Body of pancreas (tissue), 4 donors: ENCODE results near the gene TRAF1. TPM values are rescaled to one million over a fixed set of nuclear protein-coding genes. Genes with fewer than 3 reads are reported as not detected.

Experiments
- ATAC-seq: fragments of 150-250 bp; one replicate; pipeline ENCODE4 v1.9.1; 2016
- DNase-seq, 4 donors: peaks; one replicate each; pipeline ENCODE4 v3.0.0-alpha.2; 2019
- H3K27ac ChIP-seq, 4 donors: fragments of 200-600 bp; sonication (generic); 1 replicate in 3 of 4; 2 replicates in 1 of 4; pipeline versions ENCODE4 v1.5.1 to v1.6.1; 2016 to 2019; ENCODE audit warnings: mild to moderate bottlenecking in 1 of 4, mixed read lengths in 1 of 4, moderate library complexity in 1 of 4
- H3K27me3 ChIP-seq, 2 donors: fragments of 200-600 bp; sonication (generic); one replicate each; pipeline ENCODE4 v1.6.0; 2016; ENCODE audit warnings: mild to moderate bottlenecking in 1 of 2
- H3K36me3 ChIP-seq, 2 donors: fragments of 200-600 bp; sonication (generic); replicated peaks in 1 of 2; 2 replicates each; pipeline ENCODE4 v1.5.1; 2016; ENCODE audit warnings: low read depth in 2 of 2; ENCODE audit not compliant: insufficient read depth in 1 of 2
- H3K4me1 ChIP-seq: fragments of 200-600 bp; sonication (generic); one replicate; pipeline ENCODE4 v1.6.0; 2016
- H3K4me3 ChIP-seq, 2 donors: fragments of 200-600 bp; sonication (generic); 1 replicate in 1 of 2; 2 replicates in 1 of 2; pipeline ENCODE4 v1.5.1; 2016 to 2019
- H3K9me3 ChIP-seq, 3 donors: fragments of 200-600 bp; sonication (generic); 1 replicate in 2 of 3; 2 replicates in 1 of 3; pipeline ENCODE4 v1.5.1; 2016
- CTCF ChIP-seq, 7 experiments: fragments of 450-650 bp in 4 of 7; fragments of 200-600 bp in 3 of 7; sonication (generic) in 3 of 7; IDR thresholded peaks; one replicate each; pipeline ENCODE4 v1.5.1; 2016 to 2019; ENCODE audit warnings: antibody characterized with exemption in 7 of 7
- POLR2A ChIP-seq, 3 donors: fragments of 450-650 bp; IDR thresholded peaks; one replicate each; pipeline ENCODE4 v1.6.1; 2016; ENCODE audit warnings: antibody characterized with exemption in 3 of 3, mild to moderate bottlenecking in 2 of 3
- WGBS, 2 donors: methylation state at CpG; one replicate each; pipeline ENCODE4 v1.1.5; 2017; 5-methylcytosine and 5-hydroxymethylcytosine counted together
- intact Hi-C: fragments of 100-400 bp; cut with DNase I; formaldehyde crosslinking; loops from one replicate; pipeline ENCODE4 v1.15.1; 2023
- total RNA-seq, 2 donors: library from RNA; depleted of rRNA; stranded (reverse); fragments of >200 nt; gene quantifications; one replicate each; pipeline ENCODE4 v1.1.0, GENCODE V29; 2016

The TRAF1 gene
- total RNA-seq, 2 donors from 2014 or later = 4.4 to 8.2 TPM

DNA sequence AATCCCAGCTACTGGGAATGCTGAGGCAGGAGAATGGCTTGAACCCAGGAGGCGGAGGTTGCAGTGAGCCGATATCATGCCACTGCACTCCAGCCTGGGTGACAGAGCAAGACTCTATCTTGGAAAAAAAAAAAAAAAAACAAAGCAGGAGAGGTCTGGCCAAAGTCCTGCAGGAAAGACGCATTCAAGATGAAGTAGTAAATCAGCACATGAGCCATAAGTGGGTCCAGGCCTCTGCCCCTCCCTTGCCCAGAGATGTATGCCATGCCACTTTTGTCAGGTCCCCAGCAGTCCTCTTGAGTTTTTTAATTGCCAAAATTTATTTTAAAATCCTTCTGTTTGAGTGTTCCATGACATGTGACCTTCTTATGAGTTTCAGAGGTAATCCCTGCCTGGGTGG, 41.1 kb downstream of the TRAF1 start:
- DNase-seq (no peak), ATAC-seq (no peak)
- no peak for TF ChIP-seq POLR2A (IDR thresholded peaks at IDR 0.05)
- no peak for TF ChIP-seq CTCF (IDR thresholded peaks at IDR 0.05)
- Histone ChIP-seq H3K9me3 (no peaks in the 10 kb centered on the region), H3K4me3 (no peak overlapping the region), H3K36me3 (no peaks in the 10 kb centered on the region), H3K4me1 (no peaks in the 10 kb centered on the region), H3K27ac (no peak overlapping the region), H3K27me3 (no peaks in the 10 kb centered on the region)
- 53 to 58% methylated on average over 3 of the region's 3 CpGs for WGBS, 2 donors
- intact Hi-C loops = no loop called here

GRCh38 chr9:120883608-120883996, 43.0 kb downstream of the TRAF1 start:
- Histone ChIP-seq H3K27me3 (no peaks in the 10 kb centered on the region), H3K27ac (no peak overlapping the region), H3K4me1 (no peaks in the 10 kb centered on the region), H3K36me3 (no peaks in the 10 kb centered on the region), H3K4me3 (no peak overlapping the region), H3K9me3 (no peaks in the 10 kb centered on the region)
- ATAC-seq = no peak
- intact Hi-C loops = no loop called here
- 78 to 82% methylated on average over 3 of the region's 3 CpGs for WGBS, 2 donors
- TF ChIP-seq CTCF (IDR thresholded peaks at IDR 0.05) (no peak), POLR2A (IDR thresholded peaks at IDR 0.05) (no peak)
- no peak for DNase-seq

GRCh38 chr9:120882935-120883607, 43.5 kb downstream of the TRAF1 start:
- DNase-seq = peak in 2 of 4 donors; percentile 35 to 46
- intact Hi-C loops = no loop called here

DNA sequence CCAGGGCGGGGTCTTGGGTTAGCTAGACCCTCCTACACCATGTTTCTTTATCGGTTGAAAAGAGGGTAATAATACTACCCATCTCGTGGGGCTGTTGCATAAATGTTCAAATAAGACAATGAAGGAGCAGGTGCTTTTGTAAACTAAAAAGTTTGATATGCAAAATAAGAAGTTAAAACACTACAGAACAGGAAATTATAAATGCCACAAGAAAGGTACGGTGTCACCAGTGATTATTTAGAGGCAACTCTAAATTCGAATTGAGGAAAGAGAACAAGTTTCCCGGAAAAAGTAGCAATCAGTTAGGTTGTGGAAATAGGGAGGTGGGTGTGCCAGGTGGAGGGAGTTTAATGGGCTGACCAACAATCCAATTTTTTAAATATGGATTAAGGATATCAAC, 47.1 kb downstream of the TRAF1 start:
- no peaks in the 10 kb centered on the region for H3K9me3 ChIP-seq
- H3K36me3 ChIP-seq = no peaks in the 10 kb centered on the region
- no peak overlapping the region for H3K4me3 ChIP-seq
- no peak for ATAC-seq
- WGBS, 2 donors = 69 to 74% methylated on average over 6 of the region's 6 CpGs
- no peak overlapping the region for H3K27ac ChIP-seq
- intact Hi-C loops = loop anchor here (5.0 kb wide), 1 partner anchor 48 kb away; the partner anchor contains the start of gene TRAF1
- no peak for TF ChIP-seq CTCF (IDR thresholded peaks at IDR 0.05)
- no peak for TF ChIP-seq POLR2A (IDR thresholded peaks at IDR 0.05)
- no peaks in the 10 kb centered on the region for H3K27me3 ChIP-seq
- no peak for DNase-seq
- peaks cover 19% of the 10 kb centered on the region for H3K4me1 ChIP-seq

More at GRCh38 chr9:120882935-120883607, 43.5 kb downstream of the TRAF1 start:
- whole genome bisulfite sequencing, 2 donors = 69 to 72% methylated on average over 10 of the region's 10 CpGs
- Histone ChIP-seq H3K4me1 (no peaks in the 10 kb centered on the region), H3K4me3 (no peak overlapping the region), H3K9me3 (no peaks in the 10 kb centered on the region), H3K36me3 (no peaks in the 10 kb centered on the region), H3K27me3 (no peaks in the 10 kb centered on the region), H3K27ac (no peak overlapping the region)
- TF ChIP-seq POLR2A (IDR thresholded peaks at IDR 0.05) (no peak), CTCF (IDR thresholded peaks at IDR 0.05) (no peak)
- ATAC-seq = no peak
